GM18520 (cell line): ENCODE data around the gene LIN37.
A peak's percentile ranks its signal among the peaks of the same experiment; 100 is the strongest.

ENCODE experiments used
- ATAC-seq: cut with Tn5 transposase; IDR thresholded peaks from one replicate; pipeline ENCODE4 v1.9.1; 2021; ENCODE audit not compliant: unreplicated experiment

The LIN37 gene, protein sequence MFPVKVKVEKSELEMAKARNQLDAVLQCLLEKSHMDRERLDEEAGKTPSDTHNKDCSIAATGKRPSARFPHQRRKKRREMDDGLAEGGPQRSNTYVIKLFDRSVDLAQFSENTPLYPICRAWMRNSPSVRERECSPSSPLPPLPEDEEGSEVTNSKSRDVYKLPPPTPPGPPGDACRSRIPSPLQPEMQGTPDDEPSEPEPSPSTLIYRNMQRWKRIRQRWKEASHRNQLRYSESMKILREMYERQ

DNA sequence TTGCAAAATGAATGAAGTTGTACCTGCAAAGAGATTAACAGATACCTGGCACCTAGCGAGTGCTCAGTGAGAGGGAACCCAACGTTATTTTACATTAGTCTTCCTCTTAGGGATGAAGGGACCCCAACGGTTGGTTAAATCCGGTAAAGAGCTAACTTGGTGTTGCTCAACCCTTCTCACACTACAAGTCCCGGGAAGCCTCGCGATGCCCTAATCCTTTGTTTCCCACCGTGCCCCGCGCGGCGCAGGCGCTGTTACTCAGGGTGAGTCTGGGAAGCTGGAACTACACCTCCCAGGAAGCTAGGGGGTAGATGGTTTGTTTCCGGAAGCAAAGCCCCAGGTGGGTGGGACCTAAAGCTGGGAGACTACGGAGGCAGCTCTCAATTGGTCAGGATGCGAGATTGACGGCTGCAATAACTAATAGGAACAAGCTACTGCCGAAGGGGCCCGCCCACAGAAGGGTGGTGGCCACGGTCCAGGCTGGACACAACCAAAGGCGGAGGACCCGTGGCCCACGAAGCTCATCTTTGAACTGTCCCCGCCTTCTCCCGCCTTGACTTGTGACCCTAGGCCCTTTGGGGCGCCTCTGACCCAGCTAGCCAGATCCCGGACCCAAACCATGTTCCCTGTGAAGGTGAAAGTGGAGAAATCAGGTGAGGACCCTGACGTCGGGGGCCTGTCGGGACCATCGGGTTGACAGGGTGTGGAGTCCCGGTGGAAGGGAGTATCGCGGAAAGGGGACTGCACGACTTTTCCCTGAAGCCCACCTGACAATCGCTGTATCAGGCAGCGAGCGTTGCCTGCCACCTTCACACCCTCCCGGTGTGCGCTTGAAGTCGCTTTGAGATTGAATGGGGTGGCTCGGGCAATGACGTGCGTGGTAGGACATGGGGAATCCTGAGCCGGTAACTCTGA is at the start of gene LIN37:
Gene LIN37, plus strand, starts transcription at position 471 of the 915 bp plus-strand sequence. Its CDS starts 149 bp downstream, at position 620.
- peak; percentile 71 for ATAC-seq

DNA sequence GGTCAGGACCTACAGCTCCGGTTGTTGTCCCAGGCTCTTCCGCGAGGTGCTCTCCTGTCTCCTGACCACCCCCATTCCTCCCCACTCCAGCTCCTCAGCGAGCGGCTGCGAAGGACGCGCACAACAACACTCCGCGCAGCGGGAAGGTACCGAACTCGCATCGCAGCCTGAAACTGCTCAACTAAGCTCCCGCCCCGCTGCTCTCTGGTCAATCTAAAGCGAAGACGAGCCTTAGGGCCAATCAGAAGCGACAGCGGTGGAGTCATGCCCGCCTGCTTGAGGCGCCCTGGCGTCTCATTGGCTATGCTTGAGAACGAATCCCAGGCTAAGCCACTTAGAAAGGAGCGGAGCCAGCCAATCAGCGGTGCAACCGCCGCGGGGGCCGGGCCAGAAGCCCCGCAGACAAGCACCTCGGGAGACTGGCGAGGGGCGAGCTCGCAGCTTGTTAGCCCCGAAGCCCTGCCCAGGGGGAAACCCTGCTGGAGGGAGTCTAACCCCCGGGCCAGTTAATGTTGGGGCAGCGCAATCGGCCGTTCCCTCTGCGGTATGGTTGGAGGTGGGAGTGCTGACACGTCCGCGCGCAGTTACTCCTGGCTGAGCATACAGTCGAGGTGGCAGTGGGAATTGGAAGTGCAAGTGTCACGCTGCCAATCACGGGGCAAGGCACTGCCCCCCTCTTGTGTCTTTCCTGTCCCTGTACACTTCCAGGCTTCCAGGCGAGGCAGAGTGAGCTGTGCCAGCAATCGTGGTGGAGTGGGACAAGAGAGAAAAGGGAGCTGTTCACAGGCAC is 46.0 kb upstream of the LIN37 start:
- peak; percentile 98 for ATAC-seq

DNA sequence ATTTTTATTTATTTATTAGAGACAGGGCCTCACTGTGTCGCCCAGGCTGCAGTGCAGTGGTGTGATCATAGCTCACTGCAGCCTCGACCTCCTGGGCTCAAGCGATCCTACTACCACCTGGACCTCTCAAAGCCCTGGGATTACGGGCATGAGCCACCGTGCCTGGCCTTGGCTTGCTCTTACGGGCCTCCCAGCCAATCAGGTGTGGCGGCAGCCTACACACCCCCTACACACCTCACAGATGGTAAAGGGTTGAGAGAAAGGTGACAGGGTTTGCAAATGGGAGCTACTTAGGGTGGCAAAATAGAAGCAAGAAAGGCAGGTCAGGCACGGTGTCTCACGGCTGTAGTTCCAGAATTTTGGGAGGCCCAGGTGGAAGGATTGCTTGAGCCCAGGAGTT is 45.0 kb upstream of the LIN37 start:
- no peak for ATAC-seq

DNA sequence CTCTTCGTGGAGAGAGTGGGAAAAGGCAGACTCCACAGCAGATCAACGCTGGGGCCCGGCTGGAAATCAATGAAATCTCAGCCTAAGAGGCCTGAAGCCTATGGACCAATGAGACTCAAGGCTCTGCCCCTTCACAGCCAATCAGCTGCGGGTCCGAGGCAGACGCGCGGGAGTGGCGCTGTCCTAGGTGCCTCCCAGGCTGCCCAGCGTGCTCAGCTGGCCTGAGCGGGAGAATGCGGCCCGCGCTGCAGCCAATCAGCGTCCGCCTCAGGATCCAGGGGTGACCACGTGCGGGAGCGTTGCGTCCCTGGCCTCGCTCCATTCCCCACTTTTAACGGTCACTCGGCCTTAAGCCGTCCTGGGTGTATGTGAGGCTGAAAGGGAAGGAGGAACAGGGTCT is 44.2 kb upstream of the LIN37 start, which contains the start of gene ZBTB32:
Gene ZBTB32, plus strand, starts transcription at position 341 of the 400 bp plus-strand sequence. CDS start 10,069 bp downstream, outside the sequence.
- no peak for ATAC-seq

DNA sequence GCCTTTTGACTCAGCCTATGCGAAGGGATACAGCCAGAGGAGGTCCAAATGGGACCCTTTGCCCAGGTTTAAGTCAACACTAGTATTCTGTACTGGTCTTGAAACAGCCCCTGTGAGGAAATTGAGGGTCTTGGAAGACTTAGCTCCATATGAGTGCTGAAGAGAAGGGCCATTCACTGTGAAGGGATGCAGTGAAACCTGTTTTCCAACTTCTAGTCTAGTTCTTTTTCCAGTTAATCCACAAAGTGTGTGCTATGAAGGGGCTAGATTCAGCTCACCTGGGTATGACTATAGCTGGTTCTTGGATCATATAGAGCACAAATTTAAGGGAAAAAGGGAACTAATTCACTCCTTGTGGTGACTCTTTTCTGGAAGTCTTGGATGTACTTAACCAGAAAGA is 40.0 kb upstream of the LIN37 start:
- no peak for ATAC-seq

DNA sequence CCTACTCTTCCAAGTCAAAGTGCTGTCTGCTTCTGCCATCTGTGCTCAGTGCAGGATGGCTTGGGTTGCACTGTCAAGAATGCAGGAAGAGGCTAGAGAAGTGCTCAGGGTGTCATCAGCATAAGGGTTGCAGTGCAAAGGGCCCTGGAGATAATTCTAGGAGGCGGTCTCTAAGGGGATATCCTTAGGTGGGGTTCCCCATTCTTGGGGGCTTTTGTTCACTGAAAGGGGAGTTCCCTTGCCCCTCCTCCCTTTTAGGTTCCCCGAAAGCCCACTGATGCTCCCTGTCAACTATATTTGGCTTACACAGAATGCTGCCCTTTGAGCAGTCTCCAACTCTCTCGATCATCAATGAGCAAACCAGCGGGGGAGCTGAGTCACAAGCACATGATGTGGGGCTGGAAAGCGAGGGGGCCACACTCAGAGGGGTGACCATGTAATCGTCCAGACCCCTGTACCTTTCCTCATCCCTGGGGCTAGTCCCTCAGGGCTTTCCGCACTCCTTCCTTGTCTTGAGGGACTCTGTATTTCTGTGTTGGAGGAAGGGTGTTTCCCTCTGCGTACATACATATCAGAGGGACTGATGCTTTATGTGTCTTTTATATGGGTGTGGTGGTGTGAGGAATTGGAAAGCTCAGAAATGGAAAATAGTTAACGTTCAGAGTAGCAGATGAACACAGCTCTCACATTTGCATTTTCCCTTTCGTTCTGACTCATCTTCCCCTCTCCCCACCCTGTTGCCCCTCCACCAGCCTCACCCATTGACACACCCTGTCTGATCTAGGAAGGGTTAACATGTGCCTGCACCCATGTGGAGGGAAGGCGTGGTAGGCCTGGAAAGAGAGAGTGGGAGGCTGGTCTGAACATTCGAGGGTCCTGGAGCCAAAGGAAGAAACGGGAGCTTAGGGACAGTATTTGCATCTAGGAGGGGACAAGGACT is 37.3 kb upstream of the LIN37 start:
- ATAC-seq, result peak; percentile 23

DNA sequence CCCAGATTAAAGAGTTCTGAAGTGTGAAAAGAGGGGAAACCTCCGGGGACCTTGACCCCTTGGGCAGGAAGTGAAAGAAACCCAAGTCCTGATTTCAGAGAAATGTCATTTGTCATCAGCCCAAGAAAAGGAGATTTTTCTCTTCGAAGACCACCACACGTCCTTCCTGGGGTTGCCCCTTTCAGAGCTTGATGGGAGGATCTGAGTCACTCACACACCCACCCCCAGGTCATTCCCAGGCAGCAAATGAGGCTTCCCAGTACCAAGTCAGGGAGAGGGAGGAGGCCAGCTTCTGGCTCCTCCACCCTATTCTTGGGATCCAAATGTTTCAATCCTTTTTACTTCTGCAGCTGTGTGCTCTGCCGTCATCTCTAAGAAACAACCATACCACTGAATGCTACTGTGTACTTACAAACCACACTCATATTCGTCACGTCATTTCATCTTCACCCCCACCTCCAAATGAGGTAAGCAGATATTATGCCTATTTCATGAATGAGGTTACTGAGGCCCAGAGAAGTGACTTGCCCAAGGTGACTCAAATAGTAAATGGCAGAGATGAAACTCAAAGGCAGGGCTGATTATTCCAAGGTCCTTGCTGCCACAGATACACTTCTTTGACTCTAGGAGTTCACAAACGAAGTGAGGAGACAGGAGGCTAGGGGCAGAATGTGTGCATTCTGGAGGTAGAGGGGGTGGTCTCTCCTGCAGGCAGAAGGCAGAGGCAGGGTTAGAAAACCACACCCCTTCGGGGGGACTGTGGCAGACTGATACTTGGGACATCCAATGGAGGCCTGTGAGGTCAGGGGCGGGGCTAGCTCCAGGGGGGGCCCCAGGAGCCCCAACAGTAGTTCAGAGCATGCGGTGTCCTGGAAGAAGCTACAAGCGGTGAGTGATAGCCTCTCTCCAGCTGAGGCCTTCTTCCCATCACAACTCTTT is 35.5 kb upstream of the LIN37 start:
- no peak for ATAC-seq

DNA sequence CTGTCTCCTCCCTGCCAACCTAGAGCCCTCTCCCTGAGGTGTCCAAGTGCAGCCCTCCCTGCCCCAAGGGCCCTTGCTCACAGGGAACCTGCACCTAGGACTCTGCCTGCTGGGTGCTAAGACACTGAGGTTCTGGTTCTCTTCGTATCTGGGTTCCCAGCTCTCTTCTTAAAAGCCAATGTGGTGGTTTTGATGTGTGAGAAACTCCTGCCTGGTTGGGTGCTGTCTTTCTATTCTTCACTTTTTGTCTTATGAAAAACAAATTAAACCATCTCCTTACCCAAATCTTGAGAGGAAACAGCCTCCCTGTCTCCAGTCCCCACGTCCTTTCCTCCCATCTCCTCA is 34.9 kb upstream of the LIN37 start:
- no peak for ATAC-seq

DNA sequence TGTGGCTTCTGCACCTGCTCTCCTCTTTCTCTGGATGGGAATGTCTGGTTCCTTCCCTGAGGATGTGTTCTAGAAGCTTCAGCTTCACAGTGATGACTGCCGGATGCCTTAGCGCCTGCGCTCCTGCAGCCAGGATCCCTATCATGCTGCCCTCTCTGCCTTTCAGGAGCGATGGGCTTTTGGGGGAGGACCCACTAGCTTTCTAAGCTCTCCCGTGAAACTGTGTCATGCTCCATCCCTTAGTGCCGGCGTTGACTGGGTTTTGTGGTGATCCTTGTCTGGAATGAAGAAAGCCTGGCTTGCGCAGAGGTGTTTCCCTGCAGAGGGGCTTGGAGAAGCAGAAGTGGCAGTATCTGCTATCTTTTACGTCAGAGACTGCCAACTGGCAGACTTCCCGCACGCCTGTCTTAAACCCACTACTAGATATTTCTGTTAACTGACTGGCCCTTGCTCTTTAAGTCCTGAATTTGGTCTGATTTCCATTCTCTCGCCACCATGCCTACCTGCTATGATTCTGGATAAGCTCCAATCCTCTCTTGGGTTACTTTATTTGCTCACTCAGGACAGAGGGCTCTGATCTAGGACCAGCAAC is 34.4 kb upstream of the LIN37 start:
- ATAC-seq, result no peak

DNA sequence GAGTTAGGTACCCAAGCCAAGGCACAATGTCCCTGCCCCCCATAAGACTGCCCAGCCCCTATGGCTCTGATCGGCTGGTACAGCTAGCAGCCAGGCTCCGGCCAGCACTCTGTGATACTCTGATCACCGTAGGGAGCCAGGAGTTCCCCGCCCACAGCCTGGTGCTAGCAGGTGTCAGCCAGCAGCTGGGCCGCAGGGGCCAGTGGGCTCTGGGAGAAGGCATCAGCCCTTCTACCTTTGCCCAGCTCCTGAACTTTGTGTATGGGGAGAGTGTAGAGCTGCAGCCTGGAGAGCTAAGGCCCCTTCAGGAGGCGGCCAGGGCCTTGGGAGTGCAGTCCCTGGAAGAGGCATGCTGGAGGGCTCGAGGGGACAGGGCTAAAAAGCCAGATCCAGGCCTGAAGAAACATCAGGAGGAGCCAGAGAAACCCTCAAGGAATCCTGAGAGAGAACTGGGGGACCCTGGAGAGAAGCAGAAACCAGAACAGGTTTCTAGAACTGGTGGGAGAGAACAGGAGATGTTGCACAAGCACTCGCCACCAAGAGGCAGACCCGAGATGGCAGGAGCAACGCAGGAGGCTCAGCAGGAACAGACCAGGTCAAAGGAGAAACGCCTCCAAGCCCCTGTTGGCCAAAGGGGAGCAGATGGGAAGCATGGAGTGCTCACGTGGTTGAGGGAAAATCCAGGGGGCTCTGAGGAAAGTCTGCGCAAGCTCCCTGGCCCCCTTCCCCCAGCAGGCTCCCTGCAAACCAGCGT is 33.6 kb upstream of the LIN37 start:
- no peak for ATAC-seq

DNA sequence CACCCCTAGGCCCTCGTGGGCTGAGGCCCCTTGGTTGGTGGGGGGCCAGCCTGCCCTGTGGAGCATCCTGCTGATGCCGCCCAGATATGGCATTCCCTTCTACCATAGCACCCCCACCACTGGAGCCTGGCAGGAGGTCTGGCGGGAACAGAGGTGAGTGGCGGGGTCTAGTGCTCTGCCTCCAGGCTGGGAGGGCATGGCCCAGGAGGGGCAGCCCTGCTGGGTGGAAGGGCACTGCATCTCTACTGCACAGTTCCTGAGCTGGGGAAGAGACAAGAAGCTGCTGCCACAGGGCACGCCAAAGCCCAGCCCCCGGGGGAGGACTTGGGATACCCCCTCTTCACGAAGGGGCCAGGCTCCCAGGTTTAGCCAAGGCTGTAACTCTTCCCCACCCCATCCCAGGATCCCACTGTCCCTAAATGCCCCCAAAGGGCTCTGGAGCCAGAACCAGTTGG is 33.0 kb upstream of the LIN37 start:
- no peak for ATAC-seq

DNA sequence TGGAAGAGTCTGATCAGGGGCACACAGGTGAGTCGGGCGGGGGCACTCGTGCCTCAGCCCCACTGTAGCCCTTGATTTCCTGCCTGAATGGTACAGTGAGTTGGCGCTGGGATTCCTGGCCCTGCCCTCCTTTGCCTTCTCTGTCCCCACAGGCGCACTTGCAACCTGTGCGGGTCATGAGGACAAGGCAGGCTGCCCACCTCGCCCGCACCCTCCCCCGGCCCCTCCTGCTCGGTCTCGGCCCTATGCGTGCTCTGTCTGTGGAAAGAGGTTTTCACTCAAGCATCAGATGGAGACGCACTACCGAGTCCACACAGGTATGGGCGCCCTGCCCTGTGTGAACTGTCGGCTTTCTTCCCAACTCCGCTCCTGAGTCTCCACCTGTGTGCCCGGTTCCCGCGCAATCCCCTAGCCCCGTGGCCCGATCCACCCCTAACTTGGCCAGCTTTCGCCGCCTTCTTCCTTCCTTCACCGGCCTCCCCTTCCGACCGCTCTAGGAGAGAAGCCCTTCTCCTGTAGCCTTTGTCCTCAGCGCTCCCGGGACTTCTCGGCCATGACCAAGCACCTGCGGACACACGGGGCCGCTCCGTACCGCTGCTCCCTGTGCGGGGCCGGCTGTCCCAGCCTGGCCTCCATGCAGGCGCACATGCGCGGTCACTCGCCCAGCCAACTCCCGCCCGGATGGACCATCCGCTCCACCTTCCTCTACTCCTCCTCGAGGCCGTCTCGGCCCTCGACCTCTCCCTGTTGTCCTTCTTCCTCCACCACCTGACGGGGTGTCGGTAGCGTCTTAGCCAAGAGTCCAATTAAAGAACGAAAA is 32.2 kb upstream of the LIN37 start:
- ATAC-seq, result no peak

DNA sequence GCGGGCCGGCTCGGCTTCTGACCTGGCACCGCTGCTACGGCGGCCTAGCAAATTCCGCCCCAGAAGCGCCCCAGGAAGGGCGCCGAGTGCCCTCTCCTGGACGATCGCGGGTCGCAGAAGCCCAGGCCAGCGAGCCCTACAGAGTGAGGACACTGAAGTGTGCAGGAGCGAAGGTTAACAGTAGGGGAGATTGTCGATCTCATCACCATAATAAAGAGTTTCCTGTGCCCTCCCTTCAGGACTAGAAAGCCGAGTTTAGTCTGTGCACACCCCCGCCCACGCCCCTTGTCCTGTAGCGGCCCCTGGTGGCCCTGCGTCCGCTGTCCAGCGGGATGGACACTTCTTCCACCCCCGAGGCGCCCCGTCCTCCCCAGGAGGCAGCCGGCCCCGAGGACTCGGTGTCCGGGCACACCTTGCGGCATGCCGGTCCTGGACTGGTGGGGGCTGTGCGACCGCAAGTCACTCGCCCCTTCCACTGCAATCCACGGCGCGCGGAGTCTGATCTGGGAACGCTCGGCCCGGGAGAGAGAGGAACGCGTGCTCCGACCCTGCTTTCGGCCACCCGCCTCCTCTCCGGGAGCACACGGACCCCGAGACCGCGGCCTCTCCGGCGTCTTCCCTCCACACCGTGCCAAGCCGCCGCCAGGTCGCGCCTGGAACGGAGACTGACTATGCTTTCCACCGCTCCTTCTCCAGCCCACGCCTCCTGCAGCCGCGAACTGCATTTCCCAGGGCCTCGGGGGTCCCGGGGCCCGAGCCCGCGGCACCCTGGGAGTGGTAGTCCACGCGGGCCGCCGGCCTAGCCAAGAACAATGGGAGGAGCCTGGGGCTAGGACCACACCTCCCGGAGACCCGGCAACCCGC is 31.3 kb upstream of the LIN37 start:
- peak; percentile 42 for ATAC-seq

DNA sequence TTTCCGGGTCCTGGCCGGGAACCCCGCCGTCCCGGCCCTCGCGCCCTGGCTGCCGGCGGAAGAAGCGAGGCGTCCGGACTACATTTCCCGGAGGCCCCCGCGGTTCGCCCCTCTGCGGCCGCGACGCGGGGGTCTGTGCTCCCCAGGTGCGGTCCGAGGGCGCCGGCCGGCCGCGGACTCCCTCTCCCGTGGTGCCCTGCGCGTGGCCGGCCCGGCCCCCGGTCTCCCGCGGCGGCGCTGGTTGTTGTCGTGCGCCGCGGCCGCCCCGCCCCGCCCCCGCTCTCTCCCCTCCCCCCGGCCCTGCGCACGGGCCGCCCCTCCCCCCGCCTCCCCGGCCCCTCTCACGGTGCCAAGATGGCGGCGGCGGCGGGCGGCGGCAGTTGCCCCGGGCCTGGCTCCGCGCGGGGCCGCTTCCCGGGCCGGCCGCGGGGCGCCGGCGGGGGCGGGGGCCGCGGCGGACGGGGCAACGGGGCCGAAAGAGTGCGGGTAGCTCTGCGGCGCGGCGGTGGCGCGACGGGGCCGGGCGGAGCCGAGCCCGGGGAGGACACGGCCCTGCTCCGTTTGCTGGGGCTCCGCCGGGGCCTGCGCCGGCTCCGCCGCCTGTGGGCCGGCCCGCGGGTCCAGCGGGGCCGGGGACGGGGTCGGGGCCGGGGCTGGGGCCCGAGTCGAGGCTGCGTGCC is 30.6 kb upstream of the LIN37 start, which contains the start of gene KMT2B:
Gene KMT2B, plus strand, starts transcription at position 339 of the 680 bp plus-strand sequence. Its CDS starts 16 bp downstream, at position 355.
- no peak for ATAC-seq

DNA sequence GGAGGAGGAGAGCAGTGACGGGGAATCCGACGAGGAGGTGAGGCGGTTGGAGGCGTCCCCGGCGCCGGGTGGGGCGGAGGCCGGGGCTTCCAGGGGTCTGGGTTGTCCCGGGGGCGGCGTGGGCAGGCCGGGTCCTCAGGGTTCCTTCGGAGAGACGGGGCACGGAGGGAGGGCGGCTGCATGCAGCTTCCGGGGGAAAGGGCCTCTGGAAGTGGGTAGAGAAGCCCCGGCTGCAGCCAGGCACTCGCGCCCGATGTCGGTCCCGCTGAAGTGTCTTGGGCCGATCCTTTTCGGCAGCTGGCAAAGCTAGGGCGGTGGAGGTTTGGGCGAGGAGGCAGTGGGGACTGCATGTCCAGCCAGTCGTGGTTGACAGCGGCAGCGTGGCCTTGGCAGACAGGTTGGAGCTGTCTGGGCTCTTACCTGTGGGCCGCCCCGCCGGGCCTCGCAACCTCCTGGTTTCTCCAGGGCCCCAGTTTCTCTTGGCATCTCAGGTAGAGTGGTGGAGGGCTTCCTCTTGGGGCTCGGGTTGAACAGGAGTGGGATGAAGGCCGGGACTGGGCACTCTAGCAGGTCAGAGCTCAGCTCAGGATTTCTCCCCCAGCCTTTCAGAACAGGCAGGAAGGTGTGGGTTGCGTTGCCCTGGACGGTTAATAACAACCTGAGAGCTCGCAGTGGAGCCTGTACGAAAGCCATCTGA is 29.9 kb upstream of the LIN37 start:
- no peak for ATAC-seq
